SH-SY5Y (cell line): Measurements from ENCODE around the gene C2CD4C.

ENCODE experiments used
- GATA2 ChIP-seq: IDR thresholded peaks from 2 replicates; pipeline ENCODE4 v1.6.1; 2011; ENCODE audit warnings: mild to moderate bottlenecking, low read depth, low read length
- GATA3 ChIP-seq: IDR thresholded peaks from 2 replicates; pipeline ENCODE4 v1.6.1; 2011; ENCODE audit warnings: low read depth, mild to moderate bottlenecking, low read length, moderate library complexity

GRCh38 chr19:366205-366783 lies 42.7 kb downstream of the C2CD4C start:
- no peak for TF ChIP-seq GATA3
- no peak for TF ChIP-seq GATA2
